B cell (primary cell): ENCODE results near the gene ZNF830. TPM values are rescaled to one million over a fixed set of nuclear protein-coding genes. Genes with fewer than 3 reads are reported as not detected.

Source experiments
- ATAC-seq: fragments of 200-7000 bp; cut with Tn5 transposase; one replicate; pipeline ENCODE4 v1.10.0; 2021; ENCODE audit warnings: low read depth, mild to moderate bottlenecking, moderate number of reproducible peaks, moderate library complexity
- CTCF ChIA-PET: fragments of 350-600 bp; sonication (Branson Sonifier 250); formaldehyde crosslinking; loops from one replicate; lab custom pipeline; 2021; ENCODE audit warnings: antibody characterized with exemption, inconsistent platforms; lab: Charles Lee
- POLR2A ChIA-PET: fragments of 350-600 bp; sonication (Branson Sonifier 250); formaldehyde crosslinking; loops from one replicate; lab custom pipeline; 2021; ENCODE audit warnings: antibody characterized with exemption; lab: Charles Lee
- DNase-seq: peaks from one replicate; pipeline ENCODE4 v3.0.0; 2013
- H2AFZ ChIP-seq: 2 replicates; pipeline ENCODE4 v1.6.1; 2012; ENCODE audit warnings: mild to moderate bottlenecking, low read depth, low read length; ENCODE audit not compliant: insufficient read depth, poor library complexity, severe bottlenecking
- H3K27ac ChIP-seq, 2 donors: 1 replicate in 1 of 2; 2 replicates in 1 of 2; pipeline ENCODE4 v1.5.1; 2012 to 2013; ENCODE audit warnings: low read length in 2 of 2, mild to moderate bottlenecking in 2 of 2, moderate library complexity in 1 of 2
- H3K27me3 ChIP-seq, 4 experiments: fragments of 200-600 bp in 1 of 4; sonication (generic) in 1 of 4; replicated peaks in 1 of 4; 1 replicate in 2 of 4; 2 replicates in 2 of 4; pipeline versions ENCODE4 v1.6.1 to v1.7.0; 2013 to 2016; ENCODE audit warnings: low read length in 3 of 4, mild to moderate bottlenecking in 2 of 4, mixed read lengths in 1 of 4, moderate library complexity in 1 of 4; ENCODE audit not compliant: insufficient read depth in 4 of 4, control insufficient read depth in 3 of 4; ENCODE audit errors: control extremely low read depth in 1 of 4
- H3K36me3 ChIP-seq, 2 experiments: replicated peaks in 1 of 2; 1 replicate in 1 of 2; 2 replicates in 1 of 2; pipeline versions ENCODE4 v1.6.1 to v1.7.1; 2013; ENCODE audit warnings: low read length in 1 of 2; ENCODE audit not compliant: insufficient read depth in 2 of 2, control insufficient read depth in 1 of 2; ENCODE audit errors: control extremely low read depth in 1 of 2, extremely low read depth in 1 of 2
- H3K4me1 ChIP-seq, 2 donors: fragments of 200-600 bp in 1 of 2; sonication (generic) in 1 of 2; 1 replicate in 1 of 2; 2 replicates in 1 of 2; pipeline versions ENCODE4 v1.5.1 to v1.6.1; 2013 to 2017; ENCODE audit warnings: low read length in 2 of 2; ENCODE audit not compliant: control insufficient read depth in 2 of 2, insufficient read depth in 2 of 2
- H3K4me2 ChIP-seq: replicated peaks from 2 replicates; pipeline ENCODE3; 2012; ENCODE audit warnings: mild to moderate bottlenecking, low read depth, low read length; ENCODE audit not compliant: poor library complexity, severe bottlenecking
- H3K4me3 ChIP-seq, 5 experiments: fragments of 200-600 bp in 1 of 5; sonication (generic) in 1 of 5; 1 replicate in 3 of 5; 2 replicates in 2 of 5; pipeline versions ENCODE4 v1.5.1 to v1.7.0; 2011 to 2016; ENCODE audit warnings: low read length in 4 of 5, mild to moderate bottlenecking in 4 of 5, low read depth in 2 of 5, control low read depth in 1 of 5, moderate library complexity in 1 of 5; ENCODE audit not compliant: insufficient read depth in 1 of 5; ENCODE audit errors: control extremely low read depth in 1 of 5, extremely low read depth in 1 of 5
- H3K79me2 ChIP-seq: fragments of 200-600 bp; sonication (generic); one replicate; pipeline ENCODE4 v1.6.0; 2016; ENCODE audit warnings: low read length; ENCODE audit not compliant: control insufficient read depth, insufficient read depth
- H3K9ac ChIP-seq: fragments of 200-600 bp; sonication (generic); 2 replicates; pipeline ENCODE4 v1.6.1; 2017; ENCODE audit warnings: mild to moderate bottlenecking, low read length, moderate library complexity
- H3K9me3 ChIP-seq, 3 donors: one replicate each; pipeline versions ENCODE4 v1.6.1 to v1.7.1; 2013; ENCODE audit warnings: low read length in 2 of 3; ENCODE audit not compliant: control insufficient read depth in 2 of 3, insufficient read depth in 1 of 3; ENCODE audit errors: control extremely low read depth in 1 of 3
- H4K20me1 ChIP-seq: 2 replicates; pipeline ENCODE4 v1.6.0; 2012; ENCODE audit warnings: mild to moderate bottlenecking, low read length; ENCODE audit not compliant: insufficient read depth, control insufficient read depth, poor library complexity, severe bottlenecking
- H3K27ac Mint-ChIP-seq: one replicate; pipeline ENCODE4 v1.8.0; 2021; ENCODE audit warnings: mixed read lengths
- H3K27me3 Mint-ChIP-seq: one replicate; pipeline ENCODE4 v1.8.0; 2021; ENCODE audit warnings: mixed read lengths
- H3K4me1 Mint-ChIP-seq: one replicate; pipeline ENCODE4 v1.8.0; 2021; ENCODE audit warnings: mixed read lengths
- H3K4me3 Mint-ChIP-seq: one replicate; pipeline ENCODE4 v1.8.0; 2021; ENCODE audit warnings: mixed read lengths
- H3K9me3 Mint-ChIP-seq: one replicate; pipeline ENCODE4 v1.8.0; 2022; ENCODE audit warnings: mixed read lengths; ENCODE audit not compliant: insufficient read depth
- EZH2 ChIP-seq: IDR thresholded peaks from 2 replicates; pipeline ENCODE4 v1.6.1; 2012; ENCODE audit warnings: borderline replicate concordance, low read depth, mild to moderate bottlenecking, moderate library complexity, low read length; ENCODE audit not compliant: insufficient read depth, poor library complexity, severe bottlenecking
- WGBS: methylation state at CpG from one replicate; pipeline ENCODE4 v1.1.5; 2013; ENCODE audit warnings: missing lambda C conversion rate; ENCODE audit not compliant: insufficient coverage; 5-methylcytosine and 5-hydroxymethylcytosine counted together
- intact Hi-C: fragments of 100-400 bp; cut with micrococcal nuclease; formaldehyde crosslinking; loops from one replicate; pipeline ENCODE4 v1.10.0; 2022
- polyA plus RNA-seq: library from polyadenylated mRNA; depleted of rRNA; stranded (reverse); fragments of >200 nt; gene quantifications from 2 replicates; pipeline ENCODE4 v1.2.3, GENCODE V29; 2012
- total RNA-seq, 2 donors: library from RNA; stranded (reverse); fragments of 120-200 nt in 1 of 2; gene quantifications; 1 replicate in 1 of 2; 2 replicates in 1 of 2; pipeline versions ENCODE4 v1.2.3 to v1.2.4, GENCODE V29; 2013 to 2022
- TF ChIP-seq, protein P1 (sequence below): fragments of 200-600 bp; IDR thresholded peaks from one replicate; pipeline ENCODE4 v1.8.0; 2022; ENCODE audit warnings: antibody characterized with exemption, mild to moderate bottlenecking

ZNF830 gene
- total and polyA plus RNA-seq, 2 donors (not counting 1 experiment from before 2014, with no cell fraction given), result 9.3 to 44.6 TPM

DNA sequence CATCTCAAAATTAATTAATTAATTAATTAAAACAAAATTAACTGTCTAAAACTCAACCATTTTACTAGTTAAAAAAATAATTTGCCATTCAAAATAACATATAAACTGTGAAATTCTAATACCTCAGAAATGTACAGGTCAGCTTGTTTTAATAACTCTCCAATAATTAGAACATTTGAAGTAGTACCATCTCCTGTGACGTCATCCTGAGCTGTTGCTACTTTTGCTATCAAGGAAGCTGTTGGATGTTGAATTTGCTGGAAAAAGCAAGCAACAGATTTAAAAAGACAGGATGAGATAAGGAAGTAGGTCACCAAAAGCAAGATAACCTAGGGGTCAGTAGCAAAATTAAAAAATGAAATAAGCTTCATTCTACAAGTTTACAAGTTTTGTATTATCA is 2.9 kb upstream of the ZNF830 start:
- no peak overlapping the region for H3K4me2 ChIP-seq
- H3K4me3 Mint-ChIP-seq, result no peak overlapping the region
- H3K27me3 Mint-ChIP-seq, result peaks cover 10% of the 10 kb centered on the region
- ATAC-seq (no peak), DNase-seq (no peak)
- peaks cover 0 to 7% (median 0%) of the 10 kb centered on the region in 4 experiments for H3K27me3 ChIP-seq
- peaks cover 13 to 17% of the 10 kb centered on the region in 2 donors for H3K4me1 ChIP-seq
- peaks cover 22% of the 10 kb centered on the region for H3K4me1 Mint-ChIP-seq
- intact Hi-C loops, result no loop called here
- ChIA-PET POLR2A (no interaction called here), CTCF (no interaction called here)
- no peak overlapping the region for H3K27ac Mint-ChIP-seq
- no peaks in the 10 kb centered on the region for H4K20me1 ChIP-seq
- no peak for TF ChIP-seq EZH2
- TF ChIP-seq, protein P1, sequence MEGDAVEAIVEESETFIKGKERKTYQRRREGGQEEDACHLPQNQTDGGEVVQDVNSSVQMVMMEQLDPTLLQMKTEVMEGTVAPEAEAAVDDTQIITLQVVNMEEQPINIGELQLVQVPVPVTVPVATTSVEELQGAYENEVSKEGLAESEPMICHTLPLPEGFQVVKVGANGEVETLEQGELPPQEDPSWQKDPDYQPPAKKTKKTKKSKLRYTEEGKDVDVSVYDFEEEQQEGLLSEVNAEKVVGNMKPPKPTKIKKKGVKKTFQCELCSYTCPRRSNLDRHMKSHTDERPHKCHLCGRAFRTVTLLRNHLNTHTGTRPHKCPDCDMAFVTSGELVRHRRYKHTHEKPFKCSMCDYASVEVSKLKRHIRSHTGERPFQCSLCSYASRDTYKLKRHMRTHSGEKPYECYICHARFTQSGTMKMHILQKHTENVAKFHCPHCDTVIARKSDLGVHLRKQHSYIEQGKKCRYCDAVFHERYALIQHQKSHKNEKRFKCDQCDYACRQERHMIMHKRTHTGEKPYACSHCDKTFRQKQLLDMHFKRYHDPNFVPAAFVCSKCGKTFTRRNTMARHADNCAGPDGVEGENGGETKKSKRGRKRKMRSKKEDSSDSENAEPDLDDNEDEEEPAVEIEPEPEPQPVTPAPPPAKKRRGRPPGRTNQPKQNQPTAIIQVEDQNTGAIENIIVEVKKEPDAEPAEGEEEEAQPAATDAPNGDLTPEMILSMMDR, result no peak
- H3K9ac ChIP-seq, result no peak overlapping the region
- no peak overlapping the region for H3K4me3 ChIP-seq
- H2AFZ ChIP-seq, result no peak overlapping the region
- WGBS, result no CpG with 5 or more reads among the region's 1 CpG
- H3K36me3 ChIP-seq, result peaks cover 0 to 1% of the 10 kb centered on the region in 2 experiments
- no peak overlapping the region for H3K27ac ChIP-seq
- H3K9me3 Mint-ChIP-seq, result peaks cover 3% of the 10 kb centered on the region
- H3K9me3 ChIP-seq, result no peaks in the 10 kb centered on the region
- peaks cover 22% of the 10 kb centered on the region for H3K79me2 ChIP-seq

DNA sequence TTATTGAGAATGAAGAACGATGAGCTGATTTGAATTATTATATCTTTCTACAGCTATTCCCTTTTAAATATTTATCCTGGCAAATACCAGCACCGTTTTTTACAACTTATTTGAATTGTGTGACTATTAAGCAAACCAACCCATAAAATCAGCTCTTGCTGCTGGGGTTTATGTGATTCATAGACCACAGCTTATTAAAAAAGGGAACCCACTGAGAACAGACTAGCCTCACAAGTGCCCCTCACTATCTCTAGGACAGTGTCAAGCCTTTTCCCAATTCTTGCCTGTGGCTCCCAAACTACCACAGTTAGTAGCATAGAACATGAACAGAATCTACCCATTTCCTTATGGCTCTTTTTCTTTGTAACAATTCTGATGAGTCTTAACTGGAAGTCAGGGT is 12.8 kb downstream of the ZNF830 start:
- H3K9ac ChIP-seq, result no peak overlapping the region
- no peak for ATAC-seq
- WGBS, result no CpG with 5 or more reads among the region's 2 CpGs
- DNase-seq, result no peak
- Mint-ChIP-seq H3K27me3 (no peaks in the 10 kb centered on the region), H3K9me3 (no peaks in the 10 kb centered on the region), H3K27ac (no peak overlapping the region), H3K4me3 (no peak overlapping the region), H3K4me1 (peaks cover 2% of the 10 kb centered on the region)
- H3K27me3 ChIP-seq, result no peaks in the 10 kb centered on the region
- no peaks in the 10 kb centered on the region for H3K9me3 ChIP-seq
- no peak overlapping the region for H3K4me2 ChIP-seq
- intact Hi-C loops, result no loop called here
- H2AFZ ChIP-seq, result no peak overlapping the region
- H3K36me3 ChIP-seq, result peaks cover 0 to under 1% of the 10 kb centered on the region in 2 experiments
- no peaks in the 10 kb centered on the region for H4K20me1 ChIP-seq
- no peaks in the 10 kb centered on the region for H3K4me1 ChIP-seq
- ChIA-PET POLR2A (no interaction called here), CTCF (no interaction called here)
- no peak for TF ChIP-seq EZH2
- TF ChIP-seq, protein P1, result no peak
- no peaks in the 10 kb centered on the region for H3K79me2 ChIP-seq
- no peak overlapping the region for H3K4me3 ChIP-seq
- no peak overlapping the region for H3K27ac ChIP-seq
